NCI-H524 (cell line): ENCODE data around the gene ZNF468.
A peak's percentile ranks its signal among the peaks of the same experiment; 100 is the strongest.
"Not testable (repeated sequence)": the region's sequence is repeated elsewhere in the genome, so short reads cannot be mapped to it uniquely, and the experiment has no call there.

Source experiments
- DNase-seq, 2 experiments: peaks; one replicate each; lab custom pipeline; 2025; lab: John Stamatoyannopoulos, UW

The ZNF468 gene

GRCh38 chr19:52857378-52858191 is at the start of gene ZNF468:
ZNF468 (minus strand) TSS chr19:52857619; CDS start chr19:52854272, 3,347 bp downstream.
- DNase-seq: peak; percentile 46 to 70

GRCh38 chr19:52904052-52904780 is 46.8 kb upstream of the ZNF468 start:
- not testable (repeated sequence) for DNase-seq

- no peak for DNase-seq
These were observed 44.4 kb upstream of the ZNF468 start for GRCh38 chr19:52901842-52902241.

GRCh38 chr19:52898596-52898995 is 41.2 kb upstream of the ZNF468 start:
- DNase-seq: not testable (repeated sequence)

GRCh38 chr19:52898101-52898500 is 40.7 kb upstream of the ZNF468 start:
- DNase-seq: no peak

GRCh38 chr19:52897138-52897935 is 39.9 kb upstream of the ZNF468 start, which contains the start of gene ZNF320:
ZNF320 (minus strand) TSS chr19:52897635; CDS start chr19:52890255, 7,380 bp downstream.
- peak; percentile 27 to 48 for DNase-seq

- DNase-seq: no peak
These were observed 39.2 kb upstream of the ZNF468 start for GRCh38 chr19:52896431-52897137.

GRCh38 chr19:52891336-52891735 is 33.9 kb upstream of the ZNF468 start:
- no peak for DNase-seq

- no peak for DNase-seq
These were observed 32.5 kb upstream of the ZNF468 start for GRCh38 chr19:52889931-52890330.

- DNase-seq: no peak
These were observed 31.7 kb upstream of the ZNF468 start for GRCh38 chr19:52889076-52889475.

GRCh38 chr19:52880895-52881389 is 23.5 kb upstream of the ZNF468 start:
- no peak for DNase-seq

GRCh38 chr19:52872996-52873395 is 15.6 kb upstream of the ZNF468 start:
- DNase-seq: not testable (repeated sequence)

GRCh38 chr19:52871466-52871865 is 14.0 kb upstream of the ZNF468 start:
- no peak for DNase-seq

GRCh38 chr19:52868031-52868430 is 10.6 kb upstream of the ZNF468 start:
- DNase-seq: not testable (repeated sequence)

- not testable (repeated sequence) for DNase-seq
These were observed 660 bp downstream of the ZNF468 start for GRCh38 chr19:52856540-52857377.

GRCh38 chr19:52847352-52847751 is 10.1 kb downstream of the ZNF468 start:
- not testable (repeated sequence) for DNase-seq

GRCh38 chr19:52840825-52841465 is 16.5 kb downstream of the ZNF468 start:
- DNase-seq: not testable (repeated sequence)

GRCh38 chr19:52834289-52834688 is 23.1 kb downstream of the ZNF468 start:
- DNase-seq: not testable (repeated sequence)

- DNase-seq: not testable (repeated sequence)
These were observed 23.9 kb downstream of the ZNF468 start for GRCh38 chr19:52833541-52833940.

GRCh38 chr19:52829866-52830265 is 27.6 kb downstream of the ZNF468 start:
- not testable (repeated sequence) for DNase-seq
